GM12801 (cell line): ENCODE data around the gene DMRT1.

Experiments used
- CTCF ChIP-seq: IDR thresholded peaks from one replicate; pipeline ENCODE4 v1.5.1; 2011; ENCODE audit warnings: control low read depth; ENCODE audit not compliant: insufficient read length; ENCODE audit errors: extremely low read depth

The DMRT1 gene

DNA sequence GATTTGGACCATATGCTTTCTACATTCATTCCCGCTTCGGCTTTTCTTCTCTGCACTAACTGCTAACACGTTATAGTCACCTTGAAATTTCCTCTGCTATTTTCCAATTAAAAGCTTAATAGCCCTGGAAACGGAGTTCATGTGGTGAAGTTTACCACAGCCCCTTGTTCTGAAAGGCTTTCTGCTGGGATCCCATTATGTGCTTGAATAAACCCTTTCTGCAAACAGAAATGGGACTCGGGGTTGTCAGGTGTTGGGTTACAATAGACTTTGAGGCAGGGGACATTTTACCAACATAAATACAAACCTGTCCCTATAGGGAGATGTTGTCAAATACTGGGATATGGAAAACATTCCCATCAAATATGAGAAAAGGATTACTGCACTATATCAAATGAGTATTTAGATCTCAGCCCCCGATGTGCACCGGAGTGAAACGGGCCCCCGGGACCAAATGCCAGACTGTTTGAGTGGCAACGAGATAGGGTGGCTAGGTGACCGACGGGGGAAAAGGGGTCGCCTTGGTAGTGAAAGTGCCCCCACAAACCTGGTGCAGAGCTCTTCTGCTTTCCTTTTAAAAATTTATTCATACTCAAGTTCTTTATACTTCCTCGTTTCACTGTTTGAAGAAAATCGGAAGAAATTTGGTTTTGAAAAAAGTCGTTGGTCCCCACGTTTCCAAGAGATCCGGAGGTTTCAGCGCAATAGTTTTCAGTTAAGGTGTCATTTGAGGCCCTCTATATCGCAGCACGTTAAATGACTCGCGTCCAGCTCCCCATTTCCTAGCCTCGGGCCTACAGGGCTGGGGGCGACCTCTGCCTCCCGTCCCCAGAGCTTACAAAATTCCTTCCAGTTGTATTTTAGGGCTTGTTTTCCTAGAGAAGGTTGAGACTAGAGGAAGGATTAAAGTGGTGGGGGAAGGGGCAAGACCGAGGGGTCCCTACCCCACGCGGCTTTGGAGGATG, 132.8 kb downstream of the DMRT1 start:
- no peak for TF ChIP-seq CTCF

GRCh38 chr9:974996-975739, 133.7 kb downstream of the DMRT1 start:
- no peak for TF ChIP-seq CTCF

DNA sequence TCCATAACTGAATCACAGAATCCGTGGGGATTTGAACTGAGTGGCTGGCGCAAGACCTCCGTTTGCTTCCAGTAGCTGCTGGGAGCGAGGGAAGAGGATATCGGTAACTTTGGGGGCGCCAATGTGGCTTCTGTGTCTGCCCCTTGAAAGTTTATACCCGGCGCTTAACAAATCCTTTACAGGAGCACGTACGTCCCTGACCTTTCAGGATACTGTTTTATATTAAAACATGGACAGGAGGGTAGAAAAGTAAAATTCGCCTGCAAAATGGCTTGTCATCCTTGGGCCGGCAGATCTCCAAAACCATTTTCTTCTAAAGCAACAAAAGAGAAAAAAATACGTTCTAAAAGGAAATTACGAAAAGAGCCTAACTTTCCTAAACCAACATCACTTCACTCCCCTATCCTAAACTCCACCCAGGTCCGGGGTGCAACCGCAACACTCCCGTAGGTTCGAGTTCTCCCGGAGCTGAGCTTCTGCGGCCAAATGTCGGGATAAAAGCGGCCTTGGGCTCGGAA, 134.3 kb downstream of the DMRT1 start:
- TF ChIP-seq CTCF = no peak

DNA sequence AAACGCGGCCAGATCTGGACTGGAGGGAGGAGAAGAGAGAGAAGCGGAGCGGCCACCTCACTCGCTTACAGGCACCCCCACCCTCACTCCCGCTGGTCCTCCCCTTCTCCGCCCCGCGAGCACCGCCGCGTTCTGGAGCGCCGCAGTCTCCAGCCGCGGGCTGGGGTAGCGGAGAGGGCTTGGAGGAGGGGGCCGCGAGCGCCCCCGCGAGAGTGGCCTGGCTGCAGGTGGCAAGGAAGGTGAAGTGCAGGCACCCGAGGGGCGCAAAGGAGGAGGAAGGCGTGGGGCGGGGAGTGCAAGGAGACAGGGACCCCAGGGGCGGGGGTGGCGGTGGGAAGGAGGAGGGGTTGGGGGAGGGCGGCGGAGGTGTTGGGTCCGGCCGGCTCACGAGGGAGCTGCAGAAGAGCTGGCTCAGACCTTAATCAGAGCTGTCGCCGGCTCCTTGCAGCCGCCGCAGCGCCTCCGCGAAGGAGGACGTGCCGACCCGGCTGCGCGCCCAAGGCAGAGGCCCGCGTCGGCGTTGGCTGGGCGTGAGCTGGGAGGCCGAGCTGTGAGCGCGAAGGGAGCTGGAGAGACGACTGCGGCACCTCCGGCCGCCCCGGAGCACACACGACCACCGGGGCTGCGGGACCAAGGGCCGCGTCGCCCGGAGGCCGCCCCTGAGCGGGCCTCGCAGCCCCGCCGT, 134.9 kb downstream of the DMRT1 start, which contains the start of gene DMRT3:
Gene DMRT3 (plus strand): TSS at position 398 of the 685 bp plus-strand sequence. CDS start 347 bp downstream, outside the sequence.
- TF ChIP-seq CTCF = no peak

GRCh38 chr9:976943-977837, 135.7 kb downstream of the DMRT1 start:
- TF ChIP-seq CTCF = no peak

GRCh38 chr9:977838-978830, 136.6 kb downstream of the DMRT1 start:
- no peak for TF ChIP-seq CTCF
